HG03432 (cell line): ENCODE results near the gene TBC1D2.
A peak's percentile ranks its signal among the peaks of the same experiment; 100 is the strongest.
"Not testable (repeated sequence)": the region's sequence is repeated elsewhere in the genome, so short reads cannot be mapped to it uniquely, and the experiment has no call there.

Experiments used
- ATAC-seq: cut with Tn5 transposase; IDR thresholded peaks from one replicate; pipeline ENCODE4 v1.9.1; 2021; ENCODE audit warnings: mild to moderate bottlenecking, moderate library complexity; ENCODE audit not compliant: unreplicated experiment

The TBC1D2 gene

GRCh38 chr9:98271479-98271878 lies 16.0 kb upstream of the TBC1D2 start:
- ATAC-seq, result no peak

DNA sequence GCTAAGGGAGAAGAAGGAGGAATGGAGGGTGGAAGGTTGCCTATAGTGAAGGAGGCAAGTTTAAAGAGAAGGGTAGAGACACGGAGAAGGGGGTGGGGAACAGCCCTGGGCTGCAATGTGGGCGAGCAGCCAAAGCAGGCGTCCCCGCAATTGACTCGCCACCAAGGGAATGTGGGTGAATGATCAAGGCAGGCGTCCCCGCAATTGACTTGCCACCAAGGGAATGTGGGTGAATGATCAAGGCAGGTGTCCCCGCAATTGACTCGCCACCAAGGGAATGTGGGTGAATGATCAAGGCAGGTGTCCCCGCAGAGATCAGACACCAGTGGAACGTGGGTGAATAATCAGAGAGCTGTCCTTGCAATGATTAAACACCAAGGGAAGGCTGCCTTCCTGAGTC lies 14.8 kb upstream of the TBC1D2 start:
- ATAC-seq, result not testable (repeated sequence)

- ATAC-seq, result not testable (repeated sequence)
Measured at GRCh38 chr9:98269652-98270051, 14.2 kb upstream of the TBC1D2 start.

DNA sequence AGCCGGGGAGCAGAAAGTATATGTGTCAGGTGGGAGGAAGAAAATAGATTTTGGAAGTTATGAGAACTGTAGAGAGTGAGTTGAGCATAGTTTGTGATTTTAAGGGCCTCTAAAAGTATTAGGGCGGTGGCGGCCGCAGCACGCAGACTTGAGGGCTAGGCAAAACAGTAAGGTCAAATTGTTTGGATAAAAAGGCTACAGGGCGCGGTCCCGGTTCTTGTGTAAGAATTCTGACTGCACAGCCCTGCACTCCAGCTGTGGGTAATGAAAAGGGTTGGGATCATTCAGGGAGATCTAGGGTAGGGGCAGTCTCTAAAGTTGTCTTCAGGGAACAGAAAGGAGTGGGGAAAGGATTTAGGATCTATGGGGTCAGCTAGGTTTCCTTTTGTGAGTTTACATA lies 12.1 kb upstream of the TBC1D2 start:
- not testable (repeated sequence) for ATAC-seq

DNA sequence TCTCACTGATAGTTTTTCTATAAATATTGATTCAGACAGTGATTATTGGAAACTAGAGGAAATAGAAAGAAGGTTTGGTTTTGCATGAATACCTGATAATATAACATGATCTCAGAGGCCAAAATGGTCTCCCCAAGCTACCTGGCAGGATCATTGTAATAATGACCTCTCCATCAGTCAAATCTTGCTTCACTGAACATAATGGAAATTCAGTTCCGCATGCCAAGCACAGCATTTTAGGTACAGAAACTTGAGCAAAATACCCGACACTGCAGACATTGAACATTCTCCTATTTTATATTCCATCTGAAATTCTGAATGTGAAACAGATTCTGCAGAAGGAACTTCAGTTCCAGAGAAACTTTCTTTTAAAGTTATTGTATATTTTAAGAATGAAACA lies 9.1 kb upstream of the TBC1D2 start:
- no peak for ATAC-seq

DNA sequence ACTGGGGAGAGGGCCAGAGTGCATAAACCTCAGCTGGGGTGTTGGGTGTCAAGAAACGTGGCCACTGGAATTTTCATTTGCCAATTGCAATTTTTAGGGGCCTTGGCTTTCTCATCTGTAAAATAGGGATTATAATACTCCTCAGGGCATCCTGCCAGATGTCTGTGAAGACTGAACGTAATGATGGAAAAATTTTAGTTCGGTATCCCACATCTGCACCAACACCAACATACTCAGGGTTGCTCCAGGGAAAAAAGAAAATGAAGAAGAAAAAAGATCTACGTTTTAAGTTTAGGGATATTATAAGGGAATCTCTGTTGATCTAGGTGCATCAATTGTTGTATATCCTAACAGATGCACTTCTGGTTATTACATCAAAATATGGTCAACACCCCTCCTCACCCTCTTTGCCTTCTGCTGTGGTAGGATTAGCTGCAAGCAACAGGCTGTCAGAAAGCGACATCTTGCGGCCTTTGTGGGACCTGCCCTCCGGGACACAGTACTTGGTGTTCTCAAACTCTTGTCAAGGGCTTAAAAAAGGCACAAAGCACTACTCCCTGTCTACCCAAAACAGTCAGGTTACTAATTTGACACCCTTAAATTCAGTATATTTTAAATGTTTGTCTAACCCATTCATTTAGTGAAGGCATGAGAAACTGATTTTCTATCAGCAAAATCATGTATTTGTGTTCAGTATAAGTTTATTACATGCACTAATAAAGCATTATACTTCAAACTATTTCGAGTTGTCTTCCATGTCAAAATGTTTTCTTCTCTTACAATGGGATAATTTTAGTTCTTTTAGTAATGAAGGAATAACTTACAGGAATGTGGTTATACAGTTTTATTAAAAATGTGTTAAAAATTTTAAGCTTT lies 8.3 kb upstream of the TBC1D2 start:
- peak; percentile 81 for ATAC-seq

DNA sequence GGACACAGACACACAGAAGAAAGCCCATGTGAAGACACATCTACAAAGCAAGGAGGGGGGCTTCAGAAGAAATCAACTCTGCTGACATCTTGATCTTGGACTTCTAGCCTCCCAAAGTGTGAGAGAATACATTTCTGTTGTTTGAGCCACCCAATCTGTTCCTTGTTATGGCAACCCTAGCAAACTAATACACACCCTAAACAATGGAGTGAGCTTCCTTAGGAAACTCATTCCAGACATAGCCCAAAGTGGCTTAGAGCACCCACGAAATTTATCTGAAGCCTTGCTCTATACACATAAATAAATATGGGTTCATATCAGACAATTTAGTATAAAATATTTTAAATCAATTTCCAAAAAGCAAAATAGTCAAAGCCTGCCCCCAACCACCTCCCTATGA lies 7.6 kb upstream of the TBC1D2 start:
- no peak for ATAC-seq

DNA sequence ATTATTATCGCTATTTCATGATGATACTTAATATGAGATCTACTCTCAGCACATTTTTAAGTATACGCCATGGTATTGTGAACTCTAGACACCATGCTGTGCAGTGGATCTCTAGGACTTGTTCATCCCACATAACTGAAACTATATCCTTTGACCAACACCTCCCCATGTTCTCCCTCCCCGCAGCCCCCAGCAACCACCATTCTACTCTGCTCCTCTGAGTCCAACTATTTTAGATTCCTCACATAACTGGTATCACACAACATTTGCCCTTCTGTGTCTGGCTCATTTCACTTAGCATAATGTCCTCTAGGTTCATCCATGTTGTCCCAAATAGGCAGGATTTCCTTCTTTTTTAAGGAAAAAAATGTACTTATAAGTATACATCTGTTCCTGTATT lies 6.6 kb upstream of the TBC1D2 start:
- ATAC-seq, result no peak

DNA sequence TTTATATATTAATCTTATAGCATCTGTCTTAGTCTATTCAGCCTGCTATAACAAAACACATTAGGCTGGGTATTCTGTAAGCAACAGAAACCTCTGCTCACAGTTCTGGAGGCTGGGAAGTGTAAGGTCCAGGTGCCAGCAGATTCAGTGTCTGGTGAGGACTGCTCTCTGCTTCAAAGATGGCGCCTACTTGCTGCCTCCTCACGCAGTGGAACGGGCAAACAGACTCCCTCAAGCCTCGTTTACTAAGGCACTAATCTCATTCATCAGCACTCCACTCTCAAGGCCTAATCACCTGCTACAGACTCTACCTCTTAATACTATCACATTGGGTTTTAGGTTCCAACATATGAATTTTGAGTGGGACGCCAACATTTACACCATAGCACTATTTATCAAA lies 5.2 kb upstream of the TBC1D2 start:
- no peak for ATAC-seq

DNA sequence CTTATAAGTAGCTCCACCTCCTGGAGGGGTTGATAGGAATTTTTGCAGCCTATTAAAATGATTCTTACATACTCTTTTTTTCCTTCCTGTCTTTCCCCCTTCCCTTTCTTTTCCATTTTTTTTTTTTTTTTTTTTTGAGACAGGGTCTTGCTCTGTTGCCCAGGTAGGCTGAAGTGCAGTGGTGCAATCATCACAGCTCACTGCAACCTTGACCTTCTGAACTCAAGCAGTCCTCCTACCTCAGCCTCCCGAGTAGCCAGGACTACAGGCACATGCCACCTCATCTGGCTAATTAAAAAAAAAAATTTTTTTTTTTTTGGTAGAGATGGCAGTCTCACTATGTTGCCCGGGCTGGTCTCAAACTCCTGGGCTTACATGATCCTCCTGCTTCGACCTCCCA lies 4.3 kb upstream of the TBC1D2 start:
- ATAC-seq, result no peak

DNA sequence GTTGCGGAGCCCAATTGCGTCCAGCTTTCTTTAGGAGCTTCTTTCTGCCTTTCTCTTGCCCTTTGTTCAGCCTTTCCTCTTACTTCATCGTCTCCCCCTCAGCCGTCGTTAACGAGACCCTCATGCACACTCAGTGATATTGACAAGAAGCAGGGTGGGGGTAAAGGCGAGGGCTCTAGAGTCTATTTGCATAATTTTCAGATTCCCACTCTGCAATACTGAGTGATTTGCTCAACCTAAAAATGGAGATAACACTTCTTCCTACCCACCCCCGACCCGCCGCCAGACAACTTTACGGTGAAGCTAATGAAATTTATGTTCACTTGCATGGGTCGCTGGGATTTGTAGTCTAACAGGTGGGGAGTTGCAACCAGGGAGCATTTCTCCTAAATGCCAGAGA lies 1.3 kb upstream of the TBC1D2 start:
- no peak for ATAC-seq

DNA sequence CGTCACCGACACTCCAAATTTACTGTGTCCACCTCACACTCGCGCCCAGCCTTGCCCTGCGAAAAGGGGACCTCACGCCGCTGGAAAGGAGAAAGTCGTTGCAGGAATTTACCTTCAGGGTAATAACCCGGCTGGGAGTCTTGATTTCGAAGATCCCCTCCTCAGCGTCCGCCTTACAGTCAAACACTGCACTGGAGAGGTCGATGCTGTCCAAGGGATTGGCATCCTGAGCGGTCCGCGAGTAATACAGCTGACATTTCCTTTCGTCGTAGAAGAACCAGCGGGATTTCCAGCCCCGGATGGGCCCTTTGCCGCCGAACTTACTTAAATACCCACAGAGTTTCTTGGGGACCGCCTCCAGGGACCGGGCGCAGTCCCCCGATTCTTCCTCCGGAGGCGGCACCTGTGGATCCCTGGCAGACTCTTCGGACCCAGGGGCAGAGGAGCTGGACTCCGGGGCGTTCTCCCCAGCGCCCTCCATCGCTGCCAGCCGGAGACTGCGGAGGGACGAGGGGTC lies 330 bp downstream of the TBC1D2 start:
- peak; percentile 19 for ATAC-seq

DNA sequence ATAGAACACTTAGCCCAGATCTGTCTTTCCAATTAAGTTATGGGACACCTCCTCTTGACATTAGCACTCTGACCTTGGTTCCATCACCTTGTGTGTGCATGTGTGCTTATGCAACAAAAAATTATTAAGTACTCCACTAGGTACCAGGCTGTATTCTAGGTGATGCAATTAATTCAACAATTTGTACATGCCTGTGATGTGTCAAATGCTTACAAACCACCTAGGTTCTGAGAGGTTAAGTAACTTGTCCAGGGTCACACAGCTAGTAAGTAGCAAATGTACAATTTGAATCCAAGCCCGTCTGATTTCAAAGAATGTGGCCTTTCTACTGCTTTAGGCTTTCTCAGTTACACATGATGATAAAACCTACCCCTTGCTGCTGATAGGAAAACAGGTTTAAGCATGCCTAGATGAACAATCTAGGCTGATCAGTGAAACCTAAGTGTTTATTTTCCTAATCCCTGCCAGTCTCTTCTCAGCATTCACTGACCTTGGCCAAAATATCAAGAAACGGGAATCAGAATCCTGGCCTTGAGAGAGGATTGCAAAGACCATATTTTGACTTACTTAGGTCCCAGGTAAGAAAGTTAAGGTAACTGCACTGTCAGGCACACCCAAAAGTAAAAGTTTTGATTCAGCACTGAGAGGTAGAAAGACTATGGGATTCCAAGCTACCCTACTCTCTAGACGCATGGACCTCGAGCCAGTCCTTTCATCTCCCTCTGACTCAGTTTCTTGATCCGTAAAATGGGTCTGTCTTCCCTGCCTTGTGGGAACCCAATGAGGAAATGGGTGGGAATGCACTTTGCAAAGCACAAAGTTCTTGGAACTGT lies 1.0 kb downstream of the TBC1D2 start:
- no peak for ATAC-seq

DNA sequence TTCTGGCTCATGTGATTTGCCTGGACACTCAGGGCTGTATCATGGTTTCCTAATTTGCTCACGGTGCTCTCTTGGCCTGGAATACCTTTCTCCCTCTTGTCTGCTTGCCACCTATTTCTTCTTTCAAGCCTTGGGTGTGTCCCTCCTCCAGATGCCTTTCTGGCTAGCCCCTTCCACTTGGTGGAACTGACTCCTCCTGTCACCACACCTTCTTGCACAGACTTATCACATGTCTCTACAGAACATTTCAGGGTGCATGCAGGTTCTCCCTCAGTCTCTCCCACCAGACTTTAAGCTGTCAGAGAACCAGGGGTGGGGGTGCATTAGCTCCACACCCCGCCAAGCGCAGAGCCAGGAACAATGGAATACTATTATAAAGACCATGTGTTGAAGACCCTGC lies 1.9 kb downstream of the TBC1D2 start:
- no peak for ATAC-seq

- ATAC-seq, result no peak
Measured at GRCh38 chr9:98251551-98251950, 3.9 kb downstream of the TBC1D2 start.

- ATAC-seq, result no peak
Measured at GRCh38 chr9:98249771-98250170, 5.7 kb downstream of the TBC1D2 start.

- no peak for ATAC-seq
Measured at GRCh38 chr9:98248737-98249474, 6.5 kb downstream of the TBC1D2 start.

GRCh38 chr9:98247831-98248657 lies 7.4 kb downstream of the TBC1D2 start:
- ATAC-seq, result no peak

GRCh38 chr9:98242426-98242825 lies 13.0 kb downstream of the TBC1D2 start:
- no peak for ATAC-seq
